HEK293 (cell line): ENCODE results near the gene SLC2A4RG.

Source experiments
- CTCF ChIA-PET: fragments of 350-600 bp; formaldehyde crosslinking; extraction: SDS; loops from one replicate; lab custom pipeline; 2021; ENCODE audit warnings: antibody characterized with exemption; lab: Yijun Ruan, JAX
- POLR2A ChIA-PET: fragments of 300-600 bp; formaldehyde crosslinking; extraction: SDS; loops from one replicate; lab custom pipeline; 2020; ENCODE audit warnings: antibody characterized with exemption, inconsistent platforms; lab: Yijun Ruan, JAX
- H3K27ac ChIP-seq: fragments of 200-500 bp; sonication (Bioruptor generic); 2 replicates; pipeline ENCODE4 v1.5.1; 2014; ENCODE audit warnings: low read depth, low read length, control low read depth, inconsistent platforms; ENCODE audit errors: extremely low read depth
- H3K36me3 ChIP-seq, 2 experiments: fragments of 200-500 bp in 1 of 2; sonication (Bioruptor generic) in 1 of 2; 1 replicate in 1 of 2; 2 replicates in 1 of 2; pipeline ENCODE4 v1.5.1; 2014 to 2017; ENCODE audit warnings: inconsistent platforms in 2 of 2, low read length in 2 of 2; ENCODE audit not compliant: control insufficient read depth in 2 of 2, insufficient read depth in 1 of 2
- H3K4me1 ChIP-seq: fragments of 200-500 bp; sonication (Bioruptor generic); 2 replicates; pipeline ENCODE4 v1.5.1; 2014; ENCODE audit warnings: mild to moderate bottlenecking, low read length, inconsistent platforms; ENCODE audit not compliant: control insufficient read depth, insufficient read depth
- H3K4me3 ChIP-seq: 2 replicates; pipeline ENCODE4 v1.5.1; 2011; ENCODE audit warnings: low read depth, mild to moderate bottlenecking, control low read depth, low read length, moderate library complexity
- H3K9me3 ChIP-seq: fragments of 200-500 bp; sonication (Bioruptor generic); 2 replicates; pipeline ENCODE4 v1.5.1; 2014; ENCODE audit warnings: low read depth, low read length, inconsistent platforms; ENCODE audit not compliant: control insufficient read depth, insufficient read depth
- BCL11B ChIP-seq: fragments of 450-650 bp; formaldehyde crosslinking; IDR thresholded peaks from 2 replicates; pipeline ENCODE4 v1.5.1; 2016; ENCODE audit warnings: low read depth, missing biosample characterization, missing genetic modification characterization
- KLF1 ChIP-seq: fragments of 450-650 bp; formaldehyde crosslinking; IDR thresholded peaks from 2 replicates; pipeline ENCODE4 v1.5.1; 2016; ENCODE audit warnings: missing biosample characterization, missing genetic modification characterization
- KLF8 ChIP-seq: fragments of 450-650 bp; formaldehyde crosslinking; IDR thresholded peaks from 2 replicates; pipeline ENCODE4 v1.5.1; 2016; ENCODE audit warnings: missing biosample characterization, missing genetic modification characterization
- REST ChIP-seq: fragments of 450-650 bp; formaldehyde crosslinking; IDR thresholded peaks from 2 replicates; pipeline ENCODE4 v1.5.1; 2016; ENCODE audit warnings: missing biosample characterization, missing genetic modification characterization
- ZBTB49 ChIP-seq: fragments of 450-650 bp; formaldehyde crosslinking; IDR thresholded peaks from 2 replicates; pipeline ENCODE4 v1.5.1; 2016; ENCODE audit warnings: missing biosample characterization, missing genetic modification characterization, low read depth
- ZNF112 ChIP-seq: fragments of 450-650 bp; formaldehyde crosslinking; IDR thresholded peaks from 2 replicates; pipeline ENCODE4 v1.5.0; 2017; ENCODE audit warnings: missing biosample characterization, missing genetic modification characterization
- ZNF202 ChIP-seq: fragments of 450-650 bp; formaldehyde crosslinking; IDR thresholded peaks from 2 replicates; pipeline ENCODE4 v1.5.1; 2016; ENCODE audit warnings: missing biosample characterization, missing genetic modification characterization, borderline replicate concordance
- ZNF416 ChIP-seq: fragments of 450-650 bp; formaldehyde crosslinking; IDR thresholded peaks from 2 replicates; pipeline ENCODE4 v1.5.1; 2016; ENCODE audit warnings: missing biosample characterization, missing genetic modification characterization
- ZNF423 ChIP-seq: fragments of 450-650 bp; formaldehyde crosslinking; IDR thresholded peaks from 2 replicates; pipeline ENCODE4 v1.5.1; 2016; ENCODE audit warnings: missing biosample characterization, missing genetic modification characterization
- ZNF473 ChIP-seq: fragments of 450-650 bp; formaldehyde crosslinking; IDR thresholded peaks from 2 replicates; pipeline ENCODE4 v1.5.1; 2017; ENCODE audit warnings: missing biosample characterization, missing genetic modification characterization
- ZNF571 ChIP-seq: fragments of 450-650 bp; formaldehyde crosslinking; IDR thresholded peaks from 2 replicates; pipeline ENCODE4 v1.5.0; 2017; ENCODE audit warnings: missing biosample characterization, missing genetic modification characterization
- ZNF677 ChIP-seq: fragments of 450-650 bp; IDR thresholded peaks from 2 replicates; pipeline ENCODE4 v1.5.0; 2018; ENCODE audit warnings: missing biosample characterization, mild to moderate bottlenecking, missing genetic modification characterization, moderate library complexity
- ZSCAN16 ChIP-seq: fragments of 450-650 bp; formaldehyde crosslinking; IDR thresholded peaks from 2 replicates; pipeline ENCODE4 v1.5.1; 2016; ENCODE audit warnings: missing biosample characterization, missing genetic modification characterization
- TF ChIP-seq, protein P1 (sequence below): fragments of 450-650 bp; formaldehyde crosslinking; conservative IDR thresholded peaks from 2 replicates; pipeline ENCODE4 v1.5.1; 2016; ENCODE audit warnings: low read depth, missing biosample characterization, missing genetic modification characterization
- TF ChIP-seq, protein P2 (sequence below): fragments of 450-650 bp; formaldehyde crosslinking; IDR thresholded peaks from 2 replicates; pipeline ENCODE4 v1.5.1; 2016; ENCODE audit warnings: missing biosample characterization, missing genetic modification characterization
- TF ChIP-seq, protein P3 (sequence below): fragments of 450-650 bp; formaldehyde crosslinking; IDR thresholded peaks from 2 replicates; pipeline ENCODE4 v1.5.1; 2016; ENCODE audit warnings: missing biosample characterization, missing genetic modification characterization, borderline replicate concordance
- TF ChIP-seq, protein P4 (sequence below): fragments of 450-650 bp; formaldehyde crosslinking; IDR thresholded peaks from 2 replicates; pipeline ENCODE4 v1.5.1; 2016; ENCODE audit warnings: missing biosample characterization, missing genetic modification characterization, borderline replicate concordance

The SLC2A4RG gene

GRCh38 chr20:63781181-63781580 is 41.6 kb downstream of the SLC2A4RG start:
- H3K9me3 ChIP-seq, result no peaks in the 10 kb centered on the region
- ChIA-PET POLR2A (no interaction called here), CTCF (no interaction called here)
- TF ChIP-seq ZNF112 (tag by site-specific recombination) (no peak), KLF1 (no peak), ZBTB49 (tag by site-specific recombination) (no peak), ZNF571 (tag by site-specific recombination) (no peak), ZNF202 (tag by site-specific recombination) (no peak), ZNF473 (tag by site-specific recombination) (no peak), ZSCAN16 (tag by site-specific recombination) (no peak), KLF8 (tag by site-specific recombination) (no peak), REST (tag by site-specific recombination) (no peak), ZNF416 (no peak), BCL11B (tag by site-specific recombination) (no peak), ZNF677 (no peak), ZNF423 (tag by site-specific recombination) (no peak)
- TF ChIP-seq, protein P1, sequence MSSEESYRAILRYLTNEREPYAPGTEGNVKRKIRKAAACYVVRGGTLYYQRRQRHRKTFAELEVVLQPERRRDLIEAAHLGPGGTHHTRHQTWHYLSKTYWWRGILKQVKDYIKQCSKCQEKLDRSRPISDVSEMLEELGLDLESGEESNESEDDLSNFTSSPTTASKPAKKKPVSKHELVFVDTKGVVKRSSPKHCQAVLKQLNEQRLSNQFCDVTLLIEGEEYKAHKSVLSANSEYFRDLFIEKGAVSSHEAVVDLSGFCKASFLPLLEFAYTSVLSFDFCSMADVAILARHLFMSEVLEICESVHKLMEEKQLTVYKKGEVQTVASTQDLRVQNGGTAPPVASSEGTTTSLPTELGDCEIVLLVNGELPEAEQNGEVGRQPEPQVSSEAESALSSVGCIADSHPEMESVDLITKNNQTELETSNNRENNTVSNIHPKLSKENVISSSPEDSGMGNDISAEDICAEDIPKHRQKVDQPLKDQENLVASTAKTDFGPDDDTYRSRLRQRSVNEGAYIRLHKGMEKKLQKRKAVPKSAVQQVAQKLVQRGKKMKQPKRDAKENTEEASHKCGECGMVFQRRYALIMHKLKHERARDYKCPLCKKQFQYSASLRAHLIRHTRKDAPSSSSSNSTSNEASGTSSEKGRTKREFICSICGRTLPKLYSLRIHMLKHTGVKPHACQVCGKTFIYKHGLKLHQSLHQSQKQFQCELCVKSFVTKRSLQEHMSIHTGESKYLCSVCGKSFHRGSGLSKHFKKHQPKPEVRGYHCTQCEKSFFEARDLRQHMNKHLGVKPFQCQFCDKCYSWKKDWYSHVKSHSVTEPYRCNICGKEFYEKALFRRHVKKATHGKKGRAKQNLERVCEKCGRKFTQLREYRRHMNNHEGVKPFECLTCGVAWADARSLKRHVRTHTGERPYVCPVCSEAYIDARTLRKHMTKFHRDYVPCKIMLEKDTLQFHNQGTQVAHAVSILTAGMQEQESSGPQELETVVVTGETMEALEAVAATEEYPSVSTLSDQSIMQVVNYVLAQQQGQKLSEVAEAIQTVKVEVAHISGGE (tag by site-specific recombination), result no peak
- TF ChIP-seq, protein P2, sequence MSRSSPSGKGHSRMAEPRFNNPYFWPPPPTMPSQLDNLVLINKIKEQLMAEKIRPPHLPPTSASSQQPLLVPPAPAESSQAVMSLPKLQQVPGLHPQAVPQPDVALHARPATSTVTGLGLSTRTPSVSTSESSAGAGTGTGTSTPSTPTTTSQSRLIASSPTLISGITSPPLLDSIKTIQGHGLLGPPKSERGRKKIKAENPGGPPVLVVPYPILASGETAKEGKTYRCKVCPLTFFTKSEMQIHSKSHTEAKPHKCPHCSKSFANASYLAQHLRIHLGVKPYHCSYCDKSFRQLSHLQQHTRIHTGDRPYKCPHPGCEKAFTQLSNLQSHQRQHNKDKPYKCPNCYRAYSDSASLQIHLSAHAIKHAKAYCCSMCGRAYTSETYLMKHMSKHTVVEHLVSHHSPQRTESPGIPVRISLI (tag by site-specific recombination), result no peak
- TF ChIP-seq, protein P3, sequence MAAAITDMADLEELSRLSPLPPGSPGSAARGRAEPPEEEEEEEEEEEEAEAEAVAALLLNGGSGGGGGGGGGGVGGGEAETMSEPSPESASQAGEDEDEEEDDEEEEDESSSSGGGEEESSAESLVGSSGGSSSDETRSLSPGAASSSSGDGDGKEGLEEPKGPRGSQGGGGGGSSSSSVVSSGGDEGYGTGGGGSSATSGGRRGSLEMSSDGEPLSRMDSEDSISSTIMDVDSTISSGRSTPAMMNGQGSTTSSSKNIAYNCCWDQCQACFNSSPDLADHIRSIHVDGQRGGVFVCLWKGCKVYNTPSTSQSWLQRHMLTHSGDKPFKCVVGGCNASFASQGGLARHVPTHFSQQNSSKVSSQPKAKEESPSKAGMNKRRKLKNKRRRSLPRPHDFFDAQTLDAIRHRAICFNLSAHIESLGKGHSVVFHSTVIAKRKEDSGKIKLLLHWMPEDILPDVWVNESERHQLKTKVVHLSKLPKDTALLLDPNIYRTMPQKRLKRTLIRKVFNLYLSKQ (tag by site-specific recombination), result no peak
- TF ChIP-seq, protein P4, sequence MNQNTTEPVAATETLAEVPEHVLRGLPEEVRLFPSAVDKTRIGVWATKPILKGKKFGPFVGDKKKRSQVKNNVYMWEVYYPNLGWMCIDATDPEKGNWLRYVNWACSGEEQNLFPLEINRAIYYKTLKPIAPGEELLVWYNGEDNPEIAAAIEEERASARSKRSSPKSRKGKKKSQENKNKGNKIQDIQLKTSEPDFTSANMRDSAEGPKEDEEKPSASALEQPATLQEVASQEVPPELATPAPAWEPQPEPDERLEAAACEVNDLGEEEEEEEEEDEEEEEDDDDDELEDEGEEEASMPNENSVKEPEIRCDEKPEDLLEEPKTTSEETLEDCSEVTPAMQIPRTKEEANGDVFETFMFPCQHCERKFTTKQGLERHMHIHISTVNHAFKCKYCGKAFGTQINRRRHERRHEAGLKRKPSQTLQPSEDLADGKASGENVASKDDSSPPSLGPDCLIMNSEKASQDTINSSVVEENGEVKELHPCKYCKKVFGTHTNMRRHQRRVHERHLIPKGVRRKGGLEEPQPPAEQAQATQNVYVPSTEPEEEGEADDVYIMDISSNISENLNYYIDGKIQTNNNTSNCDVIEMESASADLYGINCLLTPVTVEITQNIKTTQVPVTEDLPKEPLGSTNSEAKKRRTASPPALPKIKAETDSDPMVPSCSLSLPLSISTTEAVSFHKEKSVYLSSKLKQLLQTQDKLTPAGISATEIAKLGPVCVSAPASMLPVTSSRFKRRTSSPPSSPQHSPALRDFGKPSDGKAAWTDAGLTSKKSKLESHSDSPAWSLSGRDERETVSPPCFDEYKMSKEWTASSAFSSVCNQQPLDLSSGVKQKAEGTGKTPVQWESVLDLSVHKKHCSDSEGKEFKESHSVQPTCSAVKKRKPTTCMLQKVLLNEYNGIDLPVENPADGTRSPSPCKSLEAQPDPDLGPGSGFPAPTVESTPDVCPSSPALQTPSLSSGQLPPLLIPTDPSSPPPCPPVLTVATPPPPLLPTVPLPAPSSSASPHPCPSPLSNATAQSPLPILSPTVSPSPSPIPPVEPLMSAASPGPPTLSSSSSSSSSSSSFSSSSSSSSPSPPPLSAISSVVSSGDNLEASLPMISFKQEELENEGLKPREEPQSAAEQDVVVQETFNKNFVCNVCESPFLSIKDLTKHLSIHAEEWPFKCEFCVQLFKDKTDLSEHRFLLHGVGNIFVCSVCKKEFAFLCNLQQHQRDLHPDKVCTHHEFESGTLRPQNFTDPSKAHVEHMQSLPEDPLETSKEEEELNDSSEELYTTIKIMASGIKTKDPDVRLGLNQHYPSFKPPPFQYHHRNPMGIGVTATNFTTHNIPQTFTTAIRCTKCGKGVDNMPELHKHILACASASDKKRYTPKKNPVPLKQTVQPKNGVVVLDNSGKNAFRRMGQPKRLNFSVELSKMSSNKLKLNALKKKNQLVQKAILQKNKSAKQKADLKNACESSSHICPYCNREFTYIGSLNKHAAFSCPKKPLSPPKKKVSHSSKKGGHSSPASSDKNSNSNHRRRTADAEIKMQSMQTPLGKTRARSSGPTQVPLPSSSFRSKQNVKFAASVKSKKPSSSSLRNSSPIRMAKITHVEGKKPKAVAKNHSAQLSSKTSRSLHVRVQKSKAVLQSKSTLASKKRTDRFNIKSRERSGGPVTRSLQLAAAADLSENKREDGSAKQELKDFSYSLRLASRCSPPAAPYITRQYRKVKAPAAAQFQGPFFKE, result no peak
- H3K27ac ChIP-seq, result no peak overlapping the region
- no peak overlapping the region for H3K4me3 ChIP-seq
- no peaks in the 10 kb centered on the region for H3K4me1 ChIP-seq
- H3K36me3 ChIP-seq, result no peaks in the 10 kb centered on the region
